HepG2 (cell line): Measurements from ENCODE around the gene PCSK2. TPM values are rescaled to one million over a fixed set of nuclear protein-coding genes. Genes with fewer than 3 reads are reported as not detected.

Experiments used
- BHLHE40 ChIP-seq: IDR thresholded peaks from 2 replicates; pipeline ENCODE4 v1.6.1; 2011; ENCODE audit warnings: low read length, improper control_type of control experiment
- ESRRA ChIP-seq: sonication (generic); formaldehyde crosslinking; IDR thresholded peaks from 2 replicates; pipeline ENCODE4 v1.5.1; 2020; ENCODE audit warnings: mild to moderate bottlenecking, low read depth, missing genetic modification reagents
- ETV6 ChIP-seq: sonication (generic); formaldehyde crosslinking; conservative IDR thresholded peaks from 2 replicates; pipeline ENCODE4 v1.4.0; 2020; ENCODE audit warnings: missing genetic modification reagents
- EZH2 ChIP-seq: conservative IDR thresholded peaks from 2 replicates; pipeline ENCODE4 v1.6.1; 2012; ENCODE audit warnings: mild to moderate bottlenecking, low read depth, low read length, moderate library complexity
- GLI4 ChIP-seq: sonication (generic); formaldehyde crosslinking; IDR thresholded peaks from 2 replicates; pipeline ENCODE4 v1.5.1; 2020; ENCODE audit warnings: missing genetic modification reagents, mild to moderate bottlenecking, moderate library complexity, borderline replicate concordance
- HMGA1 ChIP-seq: sonication (generic); formaldehyde crosslinking; conservative IDR thresholded peaks from 2 replicates; pipeline ENCODE4 v1.4.0; 2020; ENCODE audit warnings: missing genetic modification reagents
- IRF2 ChIP-seq: IDR thresholded peaks from 2 replicates; pipeline ENCODE4 v1.6.1; 2018; ENCODE audit warnings: missing genetic modification reagents, missing compliant biosample characterization
- MED13 ChIP-seq: sonication (generic); formaldehyde crosslinking; IDR thresholded peaks from 2 replicates; pipeline ENCODE4 v1.5.0; 2020; ENCODE audit warnings: missing genetic modification reagents
- PPARG ChIP-seq: conservative IDR thresholded peaks from 2 replicates; pipeline ENCODE4 v1.6.1; 2016; ENCODE audit warnings: missing biosample characterization, missing genetic modification reagents
- SMYD3 ChIP-seq: sonication (generic); formaldehyde crosslinking; IDR thresholded peaks from 2 replicates; pipeline ENCODE4 v1.8.1; 2023; ENCODE audit warnings: mild to moderate bottlenecking, missing genetic modification reagents
- TGIF2 ChIP-seq: IDR thresholded peaks from 2 replicates; pipeline ENCODE4 v1.6.1; 2016; ENCODE audit warnings: control low read depth, missing compliant biosample characterization
- ZEB1 ChIP-seq: IDR thresholded peaks from 2 replicates; pipeline ENCODE4 v1.6.1; 2012; ENCODE audit warnings: mild to moderate bottlenecking, low read depth, inconsistent platforms; ENCODE audit not compliant: insufficient replicate concordance
- ZNF253 ChIP-seq: sonication (generic); formaldehyde crosslinking; IDR thresholded peaks from 2 replicates; pipeline ENCODE4 v1.8.0; 2022; ENCODE audit warnings: mild to moderate bottlenecking, missing genetic modification reagents, borderline replicate concordance
- ZNF3 ChIP-seq: IDR thresholded peaks from 2 replicates; pipeline ENCODE4 v1.7.0; 2017; ENCODE audit warnings: inconsistent platforms
- ZNF552 ChIP-seq: sonication (generic); formaldehyde crosslinking; IDR thresholded peaks from 2 replicates; pipeline ENCODE4 v1.9.0; 2022; ENCODE audit warnings: missing genetic modification reagents, mild to moderate bottlenecking, borderline replicate concordance
- ZNF773 ChIP-seq: sonication (generic); formaldehyde crosslinking; IDR thresholded peaks from 2 replicates; pipeline ENCODE4 v1.4.0; 2020; ENCODE audit warnings: missing genetic modification reagents, borderline replicate concordance
- ZNF780A ChIP-seq: sonication (generic); formaldehyde crosslinking; IDR thresholded peaks from 2 replicates; pipeline ENCODE4 v1.8.0; 2022; ENCODE audit warnings: mild to moderate bottlenecking, missing genetic modification reagents, moderate library complexity
- ZNF879 ChIP-seq: sonication (generic); formaldehyde crosslinking; IDR thresholded peaks from 2 replicates; pipeline ENCODE4 v1.8.1; 2023; ENCODE audit warnings: missing genetic modification reagents
- ZNF891 ChIP-seq: sonication (generic); formaldehyde crosslinking; IDR thresholded peaks from 2 replicates; pipeline ENCODE4 v1.5.0; 2020; ENCODE audit warnings: mild to moderate bottlenecking, missing genetic modification reagents
- polyA plus RNA-seq, 8 experiments: library from polyadenylated mRNA; depleted of rRNA in 3 of 8; stranded (reverse) in 7 of 8; unstranded in 1 of 8; fragments of >200 nt; fragmentation: Illumina TruSeq in 4 of 8; extraction: Trizol in 4 of 8; gene quantifications; 2 replicates each; pipeline versions ENCODE4 v1.2.1 to v1.2.3, GENCODE V29; 2011 to 2016; ENCODE audit warnings: low read depth in 4 of 8, missing spikeins in 1 of 8, mixed read lengths in 1 of 8; ENCODE audit not compliant: insufficient read depth in 1 of 8
- total RNA-seq, 5 experiments: library from RNA; depleted of rRNA; stranded (reverse); fragments of >200 nt; fragmentation: Illumina TruSeq; extraction: Trizol; gene quantifications; 2 replicates each; pipeline ENCODE4 v1.2.3, GENCODE V29; 2016; ENCODE audit warnings: low read depth in 1 of 5
- TF ChIP-seq, protein P1 (sequence below): sonication (generic); IDR thresholded peaks from 2 replicates; pipeline ENCODE4 v1.6.1; 2016; ENCODE audit warnings: low read depth, borderline replicate concordance
- TF ChIP-seq, protein P2 (sequence below): sonication (generic); formaldehyde crosslinking; IDR thresholded peaks from 2 replicates; pipeline ENCODE4 v1.4.0; 2020; ENCODE audit warnings: missing genetic modification reagents
- TF ChIP-seq, protein P3 (sequence below): sonication (generic); formaldehyde crosslinking; IDR thresholded peaks from 2 replicates; pipeline ENCODE4 v1.5.1; 2020; ENCODE audit warnings: missing genetic modification reagents, mild to moderate bottlenecking, borderline replicate concordance
- TF ChIP-seq, protein P4 (sequence below): sonication (generic); formaldehyde crosslinking; IDR thresholded peaks from 2 replicates; pipeline ENCODE4 v1.4.0; 2020; ENCODE audit warnings: missing genetic modification reagents, borderline replicate concordance
- TF ChIP-seq, protein P5 (sequence below): sonication (generic); formaldehyde crosslinking; IDR thresholded peaks from 2 replicates; pipeline ENCODE4 v1.4.0; 2020; ENCODE audit warnings: missing genetic modification reagents; ENCODE audit errors: not compliant biosample characterization

The PCSK2 gene
- total and polyA plus RNA-seq, 2 of the 13 experiments (the other 11 are each of a cell fraction or from before 2014, with no cell fraction given), result not detected

DNA sequence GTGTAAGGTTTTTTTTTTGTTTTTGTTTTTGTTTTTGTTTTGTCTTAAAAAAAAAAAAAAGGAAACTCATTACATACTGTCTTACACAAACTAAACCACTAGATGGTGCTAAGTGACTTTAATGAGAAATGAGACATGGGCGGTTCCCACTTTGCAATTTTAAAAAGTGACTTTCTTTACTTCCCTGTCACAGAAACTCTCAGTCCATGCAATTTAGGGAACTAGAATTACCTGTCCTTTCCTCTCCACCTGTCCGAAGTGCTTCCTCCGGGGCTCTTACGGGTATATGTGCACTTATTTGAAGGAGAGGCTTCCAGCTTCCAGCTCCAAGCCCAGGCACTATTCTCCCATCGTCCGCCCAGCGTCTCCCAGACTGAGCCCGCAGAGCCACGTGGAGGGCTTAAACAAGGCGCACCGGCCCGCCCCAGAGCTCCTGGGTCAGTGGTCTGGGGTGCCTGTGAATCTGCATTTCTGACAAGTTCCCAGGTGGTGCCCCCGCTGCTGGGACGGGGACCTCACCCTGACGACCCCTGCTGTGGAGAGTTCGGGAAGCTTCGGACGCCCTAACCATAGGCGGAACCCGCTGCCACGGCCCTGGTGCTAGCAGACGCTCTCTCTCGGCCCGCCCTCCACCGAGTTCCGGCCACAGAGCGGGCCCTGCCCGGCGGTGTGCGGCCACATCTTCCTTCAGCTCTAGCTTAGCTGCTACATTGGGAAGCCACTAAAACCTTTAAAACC lies 278.2 kb downstream of the PCSK2 start (continued):
- TF ChIP-seq, protein P1, sequence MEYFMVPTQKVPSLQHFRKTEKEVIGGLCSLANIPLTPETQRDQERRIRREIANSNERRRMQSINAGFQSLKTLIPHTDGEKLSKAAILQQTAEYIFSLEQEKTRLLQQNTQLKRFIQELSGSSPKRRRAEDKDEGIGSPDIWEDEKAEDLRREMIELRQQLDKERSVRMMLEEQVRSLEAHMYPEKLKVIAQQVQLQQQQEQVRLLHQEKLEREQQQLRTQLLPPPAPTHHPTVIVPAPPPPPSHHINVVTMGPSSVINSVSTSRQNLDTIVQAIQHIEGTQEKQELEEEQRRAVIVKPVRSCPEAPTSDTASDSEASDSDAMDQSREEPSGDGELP, result no peak
- TF ChIP-seq ZNF780A, result no peak
- TF ChIP-seq ZNF879 (CRISPR knock-in tag), result 0 out of 2 replicates have a peak, but pooled peaks have one; percentile 84
- no peak for TF ChIP-seq BHLHE40
- TF ChIP-seq, protein P2, sequence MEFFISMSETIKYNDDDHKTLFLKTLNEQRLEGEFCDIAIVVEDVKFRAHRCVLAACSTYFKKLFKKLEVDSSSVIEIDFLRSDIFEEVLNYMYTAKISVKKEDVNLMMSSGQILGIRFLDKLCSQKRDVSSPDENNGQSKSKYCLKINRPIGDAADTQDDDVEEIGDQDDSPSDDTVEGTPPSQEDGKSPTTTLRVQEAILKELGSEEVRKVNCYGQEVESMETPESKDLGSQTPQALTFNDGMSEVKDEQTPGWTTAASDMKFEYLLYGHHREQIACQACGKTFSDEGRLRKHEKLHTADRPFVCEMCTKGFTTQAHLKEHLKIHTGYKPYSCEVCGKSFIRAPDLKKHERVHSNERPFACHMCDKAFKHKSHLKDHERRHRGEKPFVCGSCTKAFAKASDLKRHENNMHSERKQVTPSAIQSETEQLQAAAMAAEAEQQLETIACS, result no peak
- no peak for TF ChIP-seq HMGA1 (CRISPR knock-in tag)
- TF ChIP-seq TGIF2 (CRISPR knock-in tag), result no peak
- TF ChIP-seq GLI4 (CRISPR knock-in tag), result peak; percentile 53; the same call in 1 of the 2 replicates
- no peak; the same call in 1 of the 2 replicates for TF ChIP-seq ZNF253
- TF ChIP-seq EZH2, result 0 out of 2 replicates have a peak, but pooled peaks have one; percentile 54
- no peak for TF ChIP-seq PPARG (CRISPR knock-in tag)
- TF ChIP-seq ZNF552 (CRISPR knock-in tag), result no peak
- TF ChIP-seq ETV6 (CRISPR knock-in tag), result no peak
- no peak for TF ChIP-seq ZEB1
- TF ChIP-seq ESRRA (CRISPR knock-in tag), result no peak
- TF ChIP-seq IRF2 (CRISPR knock-in tag), result no peak
- TF ChIP-seq ZNF773 (CRISPR knock-in tag), result no peak
- TF ChIP-seq, protein P3, sequence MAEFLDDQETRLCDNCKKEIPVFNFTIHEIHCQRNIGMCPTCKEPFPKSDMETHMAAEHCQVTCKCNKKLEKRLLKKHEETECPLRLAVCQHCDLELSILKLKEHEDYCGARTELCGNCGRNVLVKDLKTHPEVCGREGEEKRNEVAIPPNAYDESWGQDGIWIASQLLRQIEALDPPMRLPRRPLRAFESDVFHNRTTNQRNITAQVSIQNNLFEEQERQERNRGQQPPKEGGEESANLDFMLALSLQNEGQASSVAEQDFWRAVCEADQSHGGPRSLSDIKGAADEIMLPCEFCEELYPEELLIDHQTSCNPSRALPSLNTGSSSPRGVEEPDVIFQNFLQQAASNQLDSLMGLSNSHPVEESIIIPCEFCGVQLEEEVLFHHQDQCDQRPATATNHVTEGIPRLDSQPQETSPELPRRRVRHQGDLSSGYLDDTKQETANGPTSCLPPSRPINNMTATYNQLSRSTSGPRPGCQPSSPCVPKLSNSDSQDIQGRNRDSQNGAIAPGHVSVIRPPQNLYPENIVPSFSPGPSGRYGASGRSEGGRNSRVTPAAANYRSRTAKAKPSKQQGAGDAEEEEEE, result no peak
- TF ChIP-seq, protein P4, sequence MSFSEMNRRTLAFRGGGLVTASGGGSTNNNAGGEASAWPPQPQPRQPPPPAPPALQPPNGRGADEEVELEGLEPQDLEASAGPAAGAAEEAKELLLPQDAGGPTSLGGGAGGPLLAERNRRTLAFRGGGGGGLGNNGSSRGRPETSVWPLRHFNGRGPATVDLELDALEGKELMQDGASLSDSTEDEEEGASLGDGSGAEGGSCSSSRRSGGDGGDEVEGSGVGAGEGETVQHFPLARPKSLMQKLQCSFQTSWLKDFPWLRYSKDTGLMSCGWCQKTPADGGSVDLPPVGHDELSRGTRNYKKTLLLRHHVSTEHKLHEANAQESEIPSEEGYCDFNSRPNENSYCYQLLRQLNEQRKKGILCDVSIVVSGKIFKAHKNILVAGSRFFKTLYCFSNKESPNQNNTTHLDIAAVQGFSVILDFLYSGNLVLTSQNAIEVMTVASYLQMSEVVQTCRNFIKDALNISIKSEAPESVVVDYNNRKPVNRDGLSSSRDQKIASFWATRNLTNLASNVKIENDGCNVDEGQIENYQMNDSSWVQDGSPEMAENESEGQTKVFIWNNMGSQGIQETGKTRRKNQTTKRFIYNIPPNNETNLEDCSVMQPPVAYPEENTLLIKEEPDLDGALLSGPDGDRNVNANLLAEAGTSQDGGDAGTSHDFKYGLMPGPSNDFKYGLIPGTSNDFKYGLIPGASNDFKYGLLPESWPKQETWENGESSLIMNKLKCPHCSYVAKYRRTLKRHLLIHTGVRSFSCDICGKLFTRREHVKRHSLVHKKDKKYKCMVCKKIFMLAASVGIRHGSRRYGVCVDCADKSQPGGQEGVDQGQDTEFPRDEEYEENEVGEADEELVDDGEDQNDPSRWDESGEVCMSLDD, result no peak
- TF ChIP-seq SMYD3 (CRISPR knock-in tag), result no peak
- TF ChIP-seq MED13 (CRISPR knock-in tag), result 0 out of 2 replicates have a peak, but pooled peaks have one; percentile 50
- TF ChIP-seq ZNF3 (CRISPR knock-in tag), result no peak
- TF ChIP-seq, protein P5, sequence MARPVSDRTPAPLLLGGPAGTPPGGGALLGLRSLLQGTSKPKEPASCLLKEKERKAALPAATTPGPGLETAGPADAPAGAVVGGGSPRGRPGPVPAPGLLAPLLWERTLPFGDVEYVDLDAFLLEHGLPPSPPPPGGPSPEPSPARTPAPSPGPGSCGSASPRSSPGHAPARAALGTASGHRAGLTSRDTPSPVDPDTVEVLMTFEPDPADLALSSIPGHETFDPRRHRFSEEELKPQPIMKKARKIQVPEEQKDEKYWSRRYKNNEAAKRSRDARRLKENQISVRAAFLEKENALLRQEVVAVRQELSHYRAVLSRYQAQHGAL, result no peak
- peak; percentile 90 for TF ChIP-seq ZNF891 (CRISPR knock-in tag)
